Endodermal cell (in vitro differentiated cells): Measurements from ENCODE around the gene C11orf21. TPM values are rescaled to one million over a fixed set of nuclear protein-coding genes. Genes with fewer than 3 reads are reported as not detected.

Experiments
- DNase-seq: peaks from one replicate; pipeline ENCODE4 v3.0.0-alpha.2; 2017
- H3K27ac ChIP-seq: 2 replicates; pipeline ENCODE4 v1.5.1; 2013; ENCODE audit warnings: mild to moderate bottlenecking, low read depth, low read length, moderate library complexity
- H3K27me3 ChIP-seq: 2 replicates; pipeline ENCODE4 v1.6.1; 2013; ENCODE audit warnings: mild to moderate bottlenecking, low read length, moderate library complexity; ENCODE audit not compliant: insufficient read depth, control insufficient read depth, poor library complexity, severe bottlenecking
- H3K36me3 ChIP-seq: 2 replicates; pipeline ENCODE4 v1.7.0; 2013; ENCODE audit warnings: mild to moderate bottlenecking, low read length, moderate library complexity; ENCODE audit not compliant: control insufficient read depth, insufficient read depth
- H3K4me1 ChIP-seq: one replicate; pipeline ENCODE4 v1.7.0; 2013; ENCODE audit warnings: low read length; ENCODE audit not compliant: control insufficient read depth, insufficient read depth
- H3K4me3 ChIP-seq: 2 replicates; pipeline ENCODE4 v1.5.1; 2013; ENCODE audit warnings: mild to moderate bottlenecking, low read length, moderate library complexity
- H3K9ac ChIP-seq: 2 replicates; pipeline ENCODE4 v1.6.1; 2013; ENCODE audit warnings: mild to moderate bottlenecking, low read length, moderate library complexity; ENCODE audit not compliant: poor library complexity, severe bottlenecking; ENCODE audit errors: extremely low read depth
- H3K9me3 ChIP-seq: 2 replicates; pipeline ENCODE4 v1.6.1; 2013; ENCODE audit warnings: mild to moderate bottlenecking, low read length, moderate library complexity; ENCODE audit not compliant: control insufficient read depth
- H3K27ac Mint-ChIP-seq: 2 replicates; pipeline ENCODE4 v1.8.0; 2020; ENCODE audit warnings: mixed read lengths
- H3K27me3 Mint-ChIP-seq: 2 replicates; pipeline ENCODE4 v1.8.0; 2021; ENCODE audit warnings: mild to moderate bottlenecking, mixed read lengths; ENCODE audit not compliant: insufficient read depth
- H3K36me3 Mint-ChIP-seq: 2 replicates; pipeline ENCODE4 v1.8.0; 2020; ENCODE audit warnings: low read depth, mixed read lengths
- H3K4me1 Mint-ChIP-seq: 2 replicates; pipeline ENCODE4 v1.8.0; 2020; ENCODE audit warnings: mixed read lengths
- H3K4me3 Mint-ChIP-seq: 2 replicates; pipeline ENCODE4 v1.8.0; 2020; ENCODE audit warnings: mild to moderate bottlenecking, moderate library complexity, mixed read lengths
- H3K9me3 Mint-ChIP-seq: 2 replicates; pipeline ENCODE4 v1.8.0; 2020; ENCODE audit warnings: mild to moderate bottlenecking, mixed read lengths
- CTCF ChIP-seq: fragments of 200-600 bp; sonication (generic); conservative IDR thresholded peaks from 2 replicates; pipeline ENCODE4 v1.5.0; 2021; ENCODE audit warnings: antibody characterized with exemption, mild to moderate bottlenecking
- WGBS, 2 experiments: methylation state at CpG; one replicate each; pipeline versions ENCODE4 v1.1.5 to v1.1.7; 2013; ENCODE audit warnings: missing lambda C conversion rate in 2 of 2, mixed read lengths in 1 of 2; ENCODE audit not compliant: insufficient coverage in 1 of 2, insufficient read length in 1 of 2; 5-methylcytosine and 5-hydroxymethylcytosine counted together
- total RNA-seq, 2 donors: library from RNA; stranded (reverse); fragmentation: NEBNext Ultra II Directional in 1 of 2; extraction: Animal tissue kit (Norgen Biotek cat#: 25700) in 1 of 2; gene quantifications; 2 replicates in 1 of 2; 3 replicates in 1 of 2; pipeline ENCODE4 v1.2.1, GENCODE V29; 2021

Gene C11orf21
- total RNA-seq, 2 donors from 2014 or later = 0.20 TPM; not detected in 1

DNA sequence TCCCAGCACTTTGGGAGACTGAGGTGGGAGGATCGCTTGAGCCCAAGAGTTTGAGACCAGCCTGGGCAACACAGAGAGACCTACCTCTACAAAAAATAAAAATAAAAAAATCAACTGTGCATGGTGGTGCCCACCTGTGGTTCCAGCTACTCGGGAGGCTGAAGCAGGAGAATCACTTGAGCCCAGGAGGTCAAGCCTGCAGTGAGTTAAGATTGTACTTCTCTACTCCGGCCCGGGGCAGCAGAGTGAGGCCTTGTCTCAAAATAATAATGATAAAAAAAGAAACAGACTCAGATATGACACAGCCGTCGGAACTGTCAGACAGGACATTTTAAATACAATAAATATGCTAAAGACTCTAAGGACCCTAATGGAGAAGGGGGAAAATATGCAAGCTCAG is 49.7 kb downstream of the C11orf21 start:
- 68 to 94% methylated on average over 4 of the region's 6 CpGs for WGBS, 2 experiments
- Mint-ChIP-seq H3K4me3 (no peak overlapping the region), H3K36me3 (no peaks in the 10 kb centered on the region), H3K27ac (no peak overlapping the region), H3K4me1 (no peaks in the 10 kb centered on the region), H3K27me3 (peaks cover 18% of the 10 kb centered on the region), H3K9me3 (peaks cover 7% of the 10 kb centered on the region)
- Histone ChIP-seq H3K4me1 (no peaks in the 10 kb centered on the region), H3K9me3 (no peaks in the 10 kb centered on the region), H3K27me3 (no peaks in the 10 kb centered on the region), H3K36me3 (no peaks in the 10 kb centered on the region), H3K9ac (no peak overlapping the region), H3K4me3 (no peak overlapping the region), H3K27ac (no peak overlapping the region)
- DNase-seq = no peak
- no peak for TF ChIP-seq CTCF

- no peak for TF ChIP-seq CTCF
- Mint-ChIP-seq H3K4me3 (no peak overlapping the region), H3K27ac (no peak overlapping the region), H3K4me1 (no peaks in the 10 kb centered on the region), H3K27me3 (peaks cover 17% of the 10 kb centered on the region), H3K9me3 (peaks cover 7% of the 10 kb centered on the region), H3K36me3 (no peaks in the 10 kb centered on the region)
- Histone ChIP-seq H3K4me1 (no peaks in the 10 kb centered on the region), H3K27ac (no peak overlapping the region), H3K36me3 (no peaks in the 10 kb centered on the region), H3K9ac (no peak overlapping the region), H3K9me3 (no peaks in the 10 kb centered on the region), H3K27me3 (no peaks in the 10 kb centered on the region), H3K4me3 (no peak overlapping the region)
- 87 to 88% methylated on average over 4 to 6 of the region's 6 CpGs for WGBS, 2 experiments
- peak; percentile 34 for DNase-seq
Measured at GRCh38 chr11:2251138-2251537, 50.6 kb downstream of the C11orf21 start.

DNA sequence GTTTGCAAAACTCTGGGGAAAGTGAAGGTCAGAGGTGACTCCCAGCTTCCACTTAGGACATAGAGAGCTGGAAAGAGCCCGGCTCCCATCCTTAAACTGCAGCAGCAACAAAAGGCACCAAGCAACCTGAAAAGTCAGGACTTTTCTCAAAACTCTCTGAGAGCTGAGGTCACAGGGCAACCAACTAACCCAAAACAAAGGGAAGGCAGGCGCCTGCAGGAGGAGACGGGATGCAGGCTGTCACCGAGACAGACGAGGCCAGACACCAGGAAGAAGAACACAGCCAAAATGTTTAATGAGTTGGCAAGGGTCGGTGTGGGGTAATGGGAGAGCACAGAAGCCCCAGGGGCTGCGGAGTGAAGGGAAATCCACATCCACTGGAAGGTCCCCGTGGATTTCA is 51.2 kb downstream of the C11orf21 start:
- 62 to 89% methylated on average over 2 to 8 of the region's 8 CpGs for WGBS, 2 experiments

More for the DNA sequence above, 51.2 kb downstream of the C11orf21 start:
- Histone ChIP-seq H3K4me3 (no peak overlapping the region), H3K9me3 (no peaks in the 10 kb centered on the region), H3K9ac (no peak overlapping the region), H3K27me3 (no peaks in the 10 kb centered on the region), H3K4me1 (no peaks in the 10 kb centered on the region), H3K36me3 (no peaks in the 10 kb centered on the region), H3K27ac (no peak overlapping the region)
- TF ChIP-seq CTCF = no peak
- H3K4me1 Mint-ChIP-seq = no peaks in the 10 kb centered on the region
- peaks cover 17% of the 10 kb centered on the region for H3K27me3 Mint-ChIP-seq
- no peak overlapping the region for H3K27ac Mint-ChIP-seq
- no peak overlapping the region for H3K4me3 Mint-ChIP-seq
- H3K9me3 Mint-ChIP-seq = peaks cover 7% of the 10 kb centered on the region
- DNase-seq = peak; percentile 31
- no peaks in the 10 kb centered on the region for H3K36me3 Mint-ChIP-seq
